GM21786 (cell line): ENCODE measurements around the gene NAA60.
"Not testable (repeated sequence)": the region's sequence is repeated elsewhere in the genome, so short reads cannot be mapped to it uniquely, and the experiment has no call there.

Experiments used
- ATAC-seq: cut with Tn5 transposase; IDR thresholded peaks from one replicate; pipeline ENCODE4 v1.9.1; 2021; ENCODE audit not compliant: unreplicated experiment

NAA60 gene

GRCh38 chr16:3461151-3461550, 17.7 kb downstream of the NAA60 start:
- ATAC-seq = no peak

- no peak for ATAC-seq
Observed at GRCh38 chr16:3465301-3465700, 21.8 kb downstream of the NAA60 start.

- no peak for ATAC-seq
Observed at GRCh38 chr16:3465911-3466584, 22.6 kb downstream of the NAA60 start.

- no peak for ATAC-seq
Observed at GRCh38 chr16:3467182-3467581, 23.7 kb downstream of the NAA60 start.

GRCh38 chr16:3467921-3468320, 24.4 kb downstream of the NAA60 start:
- ATAC-seq = no peak

- ATAC-seq = no peak
Observed at GRCh38 chr16:3468501-3468900, 25.0 kb downstream of the NAA60 start.

- ATAC-seq = no peak
Observed at GRCh38 chr16:3469736-3470135, 26.3 kb downstream of the NAA60 start.

GRCh38 chr16:3470723-3471122, 27.2 kb downstream of the NAA60 start:
- ATAC-seq = no peak

GRCh38 chr16:3471518-3472176, 28.2 kb downstream of the NAA60 start:
- no peak for ATAC-seq

- ATAC-seq = no peak
Observed at GRCh38 chr16:3472878-3473595, 29.6 kb downstream of the NAA60 start.

- ATAC-seq = not testable (repeated sequence)
Observed at GRCh38 chr16:3473596-3473943, 30.1 kb downstream of the NAA60 start.

- no peak for ATAC-seq
Observed at GRCh38 chr16:3474136-3474779, 30.8 kb downstream of the NAA60 start.

- not testable (repeated sequence) for ATAC-seq
Observed at GRCh38 chr16:3474870-3475269, 31.4 kb downstream of the NAA60 start.

- no peak for ATAC-seq
Observed at GRCh38 chr16:3475604-3476375, 32.3 kb downstream of the NAA60 start.

- ATAC-seq = no peak
Observed at GRCh38 chr16:3476409-3476808, 32.9 kb downstream of the NAA60 start.

GRCh38 chr16:3478242-3478925, 34.9 kb downstream of the NAA60 start:
- ATAC-seq = no peak

GRCh38 chr16:3479654-3480216, 36.3 kb downstream of the NAA60 start:
- ATAC-seq = no peak

GRCh38 chr16:3480901-3481695, 37.6 kb downstream of the NAA60 start:
- ATAC-seq = no peak
